T-cell (primary cell): ENCODE data around the gene UQCR11. TPM values are rescaled to one million over a fixed set of nuclear protein-coding genes. Genes with fewer than 3 reads are reported as not detected.

Source experiments
- ATAC-seq, 4 experiments: fragments of 200-7000 bp in 3 of 4; fragments of 150-1000 bp in 1 of 4; cut with Tn5 transposase; replicated peaks in 1 of 4; 1 replicate in 3 of 4; 2 replicates in 1 of 4; pipeline ENCODE4 v1.10.0; 2021; ENCODE audit warnings: moderate library complexity in 3 of 4, mild to moderate bottlenecking in 2 of 4, moderate number of reproducible peaks in 1 of 4
- CTCF ChIA-PET, 2 donors: fragments of 300-600 bp; sonication (Branson Sonifier 250); formaldehyde crosslinking; loops; one replicate each; lab custom pipeline; 2022; ENCODE audit warnings: antibody characterized with exemption in 2 of 2; lab: Charles Lee
- POLR2A ChIA-PET, 2 donors: fragments of 300-600 bp; sonication (Branson Sonifier 250); formaldehyde crosslinking; loops; one replicate each; lab custom pipeline; 2022; ENCODE audit warnings: antibody characterized with exemption in 2 of 2; lab: Charles Lee
- DNase-seq, 35 experiments: peaks; one replicate each; pipeline versions ENCODE4 v3.0.0 to v3.0.0-alpha.2; 2013 to 2023
- H3K27ac ChIP-seq: one replicate; pipeline ENCODE4 v1.5.1; 2013; ENCODE audit warnings: low read length
- H3K27me3 ChIP-seq, 2 experiments: replicated peaks in 1 of 2; 1 replicate in 1 of 2; 2 replicates in 1 of 2; pipeline versions ENCODE4 v1.6.1 to v1.7.0; 2013; ENCODE audit warnings: low read length in 1 of 2, mixed read lengths in 1 of 2; ENCODE audit not compliant: control insufficient read depth in 2 of 2, insufficient read depth in 2 of 2; ENCODE audit errors: extremely low read depth in 1 of 2
- H3K36me3 ChIP-seq, 2 donors: 1 replicate in 1 of 2; 2 replicates in 1 of 2; pipeline versions ENCODE4 v1.6.1 to v1.7.0; 2013; ENCODE audit warnings: low read length in 1 of 2; ENCODE audit not compliant: control insufficient read depth in 2 of 2, insufficient read depth in 1 of 2; ENCODE audit errors: extremely low read depth in 1 of 2
- H3K4me1 ChIP-seq, 2 experiments: 1 replicate in 1 of 2; 2 replicates in 1 of 2; pipeline versions ENCODE4 v1.6.1 to v1.7.0; 2013; ENCODE audit warnings: low read length in 2 of 2, mixed read lengths in 1 of 2; ENCODE audit not compliant: insufficient read depth in 2 of 2, control insufficient read depth in 1 of 2; ENCODE audit errors: extremely low read depth in 1 of 2
- H3K4me3 ChIP-seq, 2 donors: 1 replicate in 1 of 2; 2 replicates in 1 of 2; pipeline versions ENCODE4 v1.5.1 to v1.7.0; 2013; ENCODE audit warnings: mild to moderate bottlenecking in 2 of 2, low read length in 1 of 2, moderate library complexity in 1 of 2; ENCODE audit not compliant: control insufficient read depth in 1 of 2; ENCODE audit errors: extremely low read depth in 1 of 2
- H3K9me3 ChIP-seq: 2 replicates; pipeline ENCODE4 v1.7.0; 2013
- H3K27ac Mint-ChIP-seq, 2 donors: one replicate each; pipeline ENCODE4 v1.8.0; 2020 to 2021; ENCODE audit warnings: mild to moderate bottlenecking in 2 of 2, mixed read lengths in 2 of 2
- H3K27me3 Mint-ChIP-seq, 2 donors: one replicate each; pipeline ENCODE4 v1.8.0; 2021 to 2022; ENCODE audit warnings: mixed read lengths in 2 of 2
- H3K36me3 Mint-ChIP-seq: one replicate; pipeline ENCODE4 v1.8.0; 2021; ENCODE audit warnings: mixed read lengths
- H3K4me1 Mint-ChIP-seq, 3 donors: one replicate each; pipeline ENCODE4 v1.8.0; 2020 to 2022; ENCODE audit warnings: mixed read lengths in 3 of 3, mild to moderate bottlenecking in 1 of 3
- H3K4me3 Mint-ChIP-seq, 3 donors: one replicate each; pipeline ENCODE4 v1.8.0; 2020 to 2022; ENCODE audit warnings: mild to moderate bottlenecking in 3 of 3, mixed read lengths in 3 of 3, moderate library complexity in 3 of 3
- H3K9me3 Mint-ChIP-seq, 3 donors: one replicate each; pipeline ENCODE4 v1.8.0; 2020 to 2022; ENCODE audit warnings: mixed read lengths in 3 of 3
- WGBS: methylation state at CpG from one replicate; pipeline ENCODE4 v1.1.5; 2013; ENCODE audit warnings: missing lambda C conversion rate; ENCODE audit not compliant: insufficient coverage; 5-methylcytosine and 5-hydroxymethylcytosine counted together
- total RNA-seq, 35 experiments: library from RNA in 6 of 35; stranded (reverse) in 6 of 35; fragments of 120-200 nt in 1 of 35; gene quantifications; one replicate each; pipeline versions ENCODE4 v1.2.1 to v1.2.4 and lab custom pipeline; 2013 to 2026

The UQCR11 gene
- 100 to 1,000 TPM; 127 to 168 (median 148) TPM for total RNA-seq
- total RNA-seq (2013): 92.9 TPM
- total RNA-seq (lab: John Stamatoyannopoulos, UW): 8.6 to 21.1 (median 13.4) reads per million in 29 experiments

- POLR2A ChIA-PET: no interaction called here
- H3K27ac Mint-ChIP-seq: peak within 1 kb of the TSS; percentile 99 to 100
- H3K4me3 ChIP-seq: peak within 1 kb of the TSS; percentile 88 to 99
- DNase-seq: peak; percentile 82 to 95 (median 88)
- H3K27me3 Mint-ChIP-seq: no peaks in the 10 kb centered on the region
- H3K27ac ChIP-seq: peak within 1 kb of the TSS; percentile 80
- no peaks in the 10 kb centered on the region for H3K9me3 Mint-ChIP-seq
- H3K4me1 ChIP-seq: peaks cover 21 to 76% of the 10 kb centered on the region in 2 experiments
- peaks cover 38 to 58% (median 55%) of the 10 kb centered on the region in 3 donors for H3K4me1 Mint-ChIP-seq
- H3K27me3 ChIP-seq: no peaks in the 10 kb centered on the region
- ATAC-seq: peak; percentile 84 to 85 (median 85)
- under 1% methylated on average over 79 of the region's 79 CpGs for WGBS
- H3K9me3 ChIP-seq: no peaks in the 10 kb centered on the region
- peak within 1 kb of the TSS; percentile 92 to 97 (median 93) for H3K4me3 Mint-ChIP-seq
- H3K36me3 Mint-ChIP-seq: peaks cover 3% of the 10 kb centered on the region
- CTCF ChIA-PET: interaction anchor here (0.6 to 2.9 kb wide), 4 partner anchors 12 to 187 kb away, joined by 3 to 9 read pairs (median 5); partner anchors contain the start of gene MBD3 (in 1 of the 2)
- H3K36me3 ChIP-seq: peaks cover 0 to 4% of the 10 kb centered on the region in 2 donors
Measured at GRCh38 chr19:1605236-1606137, at the start of gene UQCR11. Gene UQCR11 (minus strand): TSS chr19:1605462. CDS start chr19:1605409, 53 bp downstream.

GRCh38 chr19:1654178-1654792, 49.0 kb upstream of the UQCR11 start:
- Histone ChIP-seq H3K27me3 (peaks cover 0 to 38% of the 10 kb centered on the region in 2 experiments), H3K36me3 (peaks cover 0 to 7% of the 10 kb centered on the region in 2 donors), H3K9me3 (no peaks in the 10 kb centered on the region), H3K4me3 (no peak overlapping the region), H3K4me1 (peaks cover 7 to 30% of the 10 kb centered on the region in 2 experiments), H3K27ac (no peak overlapping the region)
- ATAC-seq (no peak), DNase-seq (no peak)
- peaks cover 15 to 18% (median 16%) of the 10 kb centered on the region in 3 donors for H3K4me1 Mint-ChIP-seq
- 100% methylated on average over 7 of the region's 18 CpGs for WGBS
- H3K9me3 Mint-ChIP-seq: no peaks in the 10 kb centered on the region
- ChIA-PET POLR2A (interaction anchor here in 1 of 2 donors (0.5 to 0.7 kb wide), 2 partner anchors 13 to 1004 kb away, joined by 3 to 7 read pairs; no protein-coding TSS in a partner anchor), CTCF (interaction anchor here in 1 of 2 donors (0.6 kb wide), 1 partner anchor 175 kb away, joined by 4 read pairs; the partner anchor contains the start of gene C19orf25)
- H3K4me3 Mint-ChIP-seq: peak overlapping the region in 2 of 3 donors; percentile 17 to 27
- H3K27me3 Mint-ChIP-seq: peaks cover 0 to 3% of the 10 kb centered on the region in 2 donors
- H3K36me3 Mint-ChIP-seq: peaks cover under 1% of the 10 kb centered on the region
- no peak overlapping the region for H3K27ac Mint-ChIP-seq

- CTCF ChIA-PET: interaction anchor here in 1 of 2 donors (0.6 kb wide), 1 partner anchor 107 kb away, joined by 3 read pairs; no protein-coding TSS in a partner anchor
- ATAC-seq: no peak
- H3K27me3 ChIP-seq: peaks cover 0 to 31% of the 10 kb centered on the region in 2 experiments
Measured at GRCh38 chr19:1653300-1653628, 48.0 kb upstream of the UQCR11 start.

GRCh38 chr19:1652471-1653299, 47.4 kb upstream of the UQCR11 start, which contains the start of gene TCF3:
Gene TCF3 (minus strand): TSS chr19:1652615. CDS start chr19:1650248, 2,367 bp downstream.
- peak within 1 kb of the TSS; percentile 80 to 91 for H3K4me3 ChIP-seq

More at GRCh38 chr19:1653300-1653628, 48.0 kb upstream of the UQCR11 start:
- Mint-ChIP-seq H3K4me1 (peaks cover 17 to 21% (median 20%) of the 10 kb centered on the region in 3 donors), H3K4me3 (peak overlapping the region; percentile 70 to 84 (median 75)), H3K36me3 (peaks cover 4% of the 10 kb centered on the region), H3K9me3 (no peaks in the 10 kb centered on the region), H3K27me3 (peaks cover 0 to 3% of the 10 kb centered on the region in 2 donors), H3K27ac (peak overlapping the region; percentile 89 to 93)
- 9% methylated on average over 10 of the region's 18 CpGs for WGBS
- H3K4me3 ChIP-seq: peak overlapping the region; percentile 72 to 80
- peak overlapping the region; percentile 99 for H3K27ac ChIP-seq
- DNase-seq: no peak
- POLR2A ChIA-PET: interaction anchor here in 1 of 2 donors (0.6 to 1.0 kb wide), 2 partner anchors 92 to 384 kb away, joined by 3 read pairs; partner anchors contain the start of gene CIRBP
- H3K9me3 ChIP-seq: no peaks in the 10 kb centered on the region
- H3K36me3 ChIP-seq: peaks cover 0 to 17% of the 10 kb centered on the region in 2 donors
- peaks cover 7 to 36% of the 10 kb centered on the region in 2 experiments for H3K4me1 ChIP-seq

GRCh38 chr19:1651568-1652291, 46.5 kb upstream of the UQCR11 start:
- Histone ChIP-seq H3K9me3 (no peaks in the 10 kb centered on the region), H3K27me3 (peaks cover 0 to 16% of the 10 kb centered on the region in 2 experiments), H3K4me1 (peaks cover 7 to 36% of the 10 kb centered on the region in 2 experiments), H3K36me3 (peaks cover 8 to 28% of the 10 kb centered on the region in 2 donors), H3K27ac (peak overlapping the region; percentile 20), H3K4me3 (peak overlapping the region; percentile 60 to 91)
- CTCF ChIA-PET: no interaction called here
- 0% methylated on average over 54 of the region's 101 CpGs for WGBS
- peaks cover 4% of the 10 kb centered on the region for H3K36me3 Mint-ChIP-seq
- no peaks in the 10 kb centered on the region for H3K9me3 Mint-ChIP-seq
- peak in 3 of 4 experiments; percentile 18 to 24 (median 19) for ATAC-seq
- POLR2A ChIA-PET: no interaction called here
- no peaks in the 10 kb centered on the region for H3K27me3 Mint-ChIP-seq
- H3K4me1 Mint-ChIP-seq: peaks cover 17 to 21% (median 20%) of the 10 kb centered on the region in 3 donors
- H3K4me3 Mint-ChIP-seq: peak overlapping the region; percentile 84 to 92 (median 88)
- peak overlapping the region; percentile 79 to 93 for H3K27ac Mint-ChIP-seq
- DNase-seq: peak in 34 of 35 experiments; percentile 8 to 70 (median 40)

More at GRCh38 chr19:1652471-1653299, 47.4 kb upstream of the UQCR11 start, which contains the start of gene TCF3:
- Mint-ChIP-seq H3K4me3 (peak within 1 kb of the TSS; percentile 84 to 92 (median 88)), H3K4me1 (peaks cover 17 to 21% (median 20%) of the 10 kb centered on the region in 3 donors), H3K27ac (peak within 1 kb of the TSS; percentile 89 to 93), H3K36me3 (peaks cover 4% of the 10 kb centered on the region), H3K9me3 (no peaks in the 10 kb centered on the region), H3K27me3 (peaks cover 0 to 3% of the 10 kb centered on the region in 2 donors)
- ATAC-seq: peak; percentile 89 to 91 (median 90)
- DNase-seq: peak; percentile 95 to 99 (median 98)
- Histone ChIP-seq H3K27me3 (peaks cover 0 to 25% of the 10 kb centered on the region in 2 experiments), H3K27ac (peak within 1 kb of the TSS; percentile 99), H3K36me3 (peaks cover 4 to 22% of the 10 kb centered on the region in 2 donors), H3K9me3 (no peaks in the 10 kb centered on the region), H3K4me1 (peaks cover 7 to 36% of the 10 kb centered on the region in 2 experiments)
- ChIA-PET POLR2A (interaction anchor here in 1 of 2 donors (0.6 to 1.0 kb wide), 2 partner anchors 92 to 384 kb away, joined by 3 read pairs; partner anchors contain the start of gene CIRBP), CTCF (interaction anchor here in 1 of 2 donors (0.6 kb wide), 1 partner anchor 107 kb away, joined by 3 read pairs; no protein-coding TSS in a partner anchor)
- under 1% methylated on average over 87 of the region's 107 CpGs for WGBS
